T-helper 2 cell treated with Interferon-gamma antibody and Interleukin-4, amounts not matched to agents 5 μg/mL and 100 μg/mL, for 36 hours (primary cell): Measurements from ENCODE around the gene PRR23E.

Experiments
- DNase-seq: peaks from one replicate; pipeline ENCODE4 v3.0.0; 2021; ENCODE audit warnings: low spot score
- H3K27ac Mint-ChIP-seq: one replicate; pipeline ENCODE4 v1.8.0; 2021; ENCODE audit warnings: mild to moderate bottlenecking, mixed read lengths
- H3K27me3 Mint-ChIP-seq: one replicate; pipeline ENCODE4 v1.8.0; 2021; ENCODE audit warnings: low read depth, mixed read lengths
- H3K36me3 Mint-ChIP-seq: one replicate; pipeline ENCODE4 v1.8.0; 2021; ENCODE audit warnings: low read depth, mixed read lengths
- H3K4me1 Mint-ChIP-seq: one replicate; pipeline ENCODE4 v1.8.0; 2021; ENCODE audit warnings: low read depth, mixed read lengths
- H3K4me3 Mint-ChIP-seq: one replicate; pipeline ENCODE4 v1.8.0; 2022; ENCODE audit warnings: mild to moderate bottlenecking, moderate library complexity, mixed read lengths
- H3K9me3 Mint-ChIP-seq: one replicate; pipeline ENCODE4 v1.8.0; 2021; ENCODE audit warnings: mixed read lengths

Gene PRR23E

DNA sequence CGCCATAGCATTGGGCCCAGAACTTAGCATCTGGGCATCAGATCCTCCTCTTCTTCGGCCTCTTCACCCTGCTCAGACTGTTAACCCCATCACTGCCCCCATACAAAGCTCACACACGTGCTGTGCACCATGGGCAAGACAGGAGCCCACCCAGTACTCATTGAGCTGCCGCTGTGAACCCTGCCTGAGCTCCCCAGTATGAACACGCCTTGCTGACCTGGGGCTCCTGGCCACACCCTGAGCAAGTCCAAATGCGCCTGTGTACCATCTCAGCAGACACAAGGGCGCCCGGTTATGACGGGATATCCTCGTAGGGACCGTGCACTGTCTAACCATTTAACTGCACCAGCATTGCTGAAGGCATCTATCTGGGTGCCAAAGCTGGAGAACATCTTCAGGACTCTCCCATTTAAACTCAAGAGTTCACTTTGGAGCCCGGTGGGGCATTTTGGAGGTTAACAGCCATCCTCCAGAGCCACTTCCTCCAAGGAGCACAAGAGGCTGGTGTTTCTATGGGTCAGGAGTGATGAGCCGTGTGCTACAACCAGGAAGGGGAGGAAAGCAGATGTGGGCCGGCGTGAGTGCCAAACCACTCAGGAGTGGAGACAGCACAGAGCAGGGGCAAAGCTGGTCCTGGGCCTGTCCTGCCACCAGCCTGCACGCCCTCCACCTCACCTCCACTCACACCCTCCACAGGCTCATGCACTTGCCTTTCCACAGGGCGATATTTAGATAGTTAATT lies 12.1 kb downstream of the PRR23E start:
- H3K4me1 Mint-ChIP-seq: no peaks in the 10 kb centered on the region
- no peak overlapping the region for H3K27ac Mint-ChIP-seq
- H3K36me3 Mint-ChIP-seq: no peaks in the 10 kb centered on the region
- no peaks in the 10 kb centered on the region for H3K27me3 Mint-ChIP-seq
- peak; percentile 3 for DNase-seq
- no peaks in the 10 kb centered on the region for H3K9me3 Mint-ChIP-seq
- no peak overlapping the region for H3K4me3 Mint-ChIP-seq

- Mint-ChIP-seq H3K9me3 (no peaks in the 10 kb centered on the region), H3K27me3 (no peaks in the 10 kb centered on the region), H3K4me1 (no peaks in the 10 kb centered on the region), H3K36me3 (no peaks in the 10 kb centered on the region), H3K27ac (no peak overlapping the region), H3K4me3 (no peak overlapping the region)
- no peak for DNase-seq
Observed at GRCh38 chr3:127206154-127206553, 13.2 kb downstream of the PRR23E start.

DNA sequence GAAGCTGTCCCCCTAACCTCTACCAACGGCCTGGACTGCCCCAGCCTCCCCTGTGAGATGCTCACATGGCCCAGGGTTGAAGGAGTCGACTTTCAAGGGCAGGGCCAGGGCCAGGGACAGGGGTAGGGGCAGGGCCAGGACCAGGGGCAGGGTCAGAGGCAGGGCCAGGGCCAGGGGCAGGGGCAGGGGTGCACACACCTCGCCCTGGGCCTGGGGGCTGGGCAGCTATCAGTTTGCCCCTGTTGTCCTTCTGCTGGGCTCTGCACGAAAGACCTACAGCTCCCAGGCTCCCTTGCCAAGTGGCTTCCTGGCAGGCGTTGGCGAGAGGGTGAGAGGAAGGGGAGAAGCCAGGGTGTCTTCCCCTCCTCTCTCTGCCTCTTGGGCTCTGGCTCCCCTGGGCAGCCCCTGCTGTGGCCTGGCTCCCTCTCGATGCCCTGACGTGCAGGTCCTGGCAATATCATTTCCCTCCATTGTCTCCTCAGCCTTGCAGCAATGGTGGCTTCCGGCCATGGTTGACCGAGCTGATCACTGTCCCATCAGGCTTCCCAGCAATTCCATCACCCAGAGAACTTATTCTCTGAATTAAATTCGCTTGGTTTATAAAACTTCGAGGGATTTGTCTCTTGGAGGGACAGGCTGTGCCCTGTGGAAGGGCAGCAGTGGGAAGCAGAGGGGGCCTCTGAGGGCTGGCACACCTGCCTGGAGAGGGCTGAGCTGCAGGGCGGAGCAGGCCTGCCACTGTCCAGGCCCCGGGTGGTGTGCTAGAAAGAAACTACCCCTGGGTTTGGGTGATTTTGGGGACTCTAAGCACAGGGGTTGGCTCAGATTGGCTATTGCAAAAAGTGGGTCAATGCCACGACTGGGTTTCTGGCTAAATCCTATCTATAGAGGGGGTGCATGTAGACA lies 13.9 kb downstream of the PRR23E start:
- H3K27ac Mint-ChIP-seq: no peak overlapping the region
- no peak overlapping the region for H3K4me3 Mint-ChIP-seq
- H3K27me3 Mint-ChIP-seq: no peaks in the 10 kb centered on the region
- no peaks in the 10 kb centered on the region for H3K4me1 Mint-ChIP-seq
- H3K9me3 Mint-ChIP-seq: no peaks in the 10 kb centered on the region
- H3K36me3 Mint-ChIP-seq: no peaks in the 10 kb centered on the region
- DNase-seq: no peak

GRCh38 chr3:127207727-127208482 lies 15.0 kb downstream of the PRR23E start:
- H3K36me3 Mint-ChIP-seq: no peaks in the 10 kb centered on the region
- no peaks in the 10 kb centered on the region for H3K4me1 Mint-ChIP-seq
- no peak overlapping the region for H3K27ac Mint-ChIP-seq
- no peak for DNase-seq
- H3K9me3 Mint-ChIP-seq: no peaks in the 10 kb centered on the region
- no peak overlapping the region for H3K4me3 Mint-ChIP-seq
- no peaks in the 10 kb centered on the region for H3K27me3 Mint-ChIP-seq

DNA sequence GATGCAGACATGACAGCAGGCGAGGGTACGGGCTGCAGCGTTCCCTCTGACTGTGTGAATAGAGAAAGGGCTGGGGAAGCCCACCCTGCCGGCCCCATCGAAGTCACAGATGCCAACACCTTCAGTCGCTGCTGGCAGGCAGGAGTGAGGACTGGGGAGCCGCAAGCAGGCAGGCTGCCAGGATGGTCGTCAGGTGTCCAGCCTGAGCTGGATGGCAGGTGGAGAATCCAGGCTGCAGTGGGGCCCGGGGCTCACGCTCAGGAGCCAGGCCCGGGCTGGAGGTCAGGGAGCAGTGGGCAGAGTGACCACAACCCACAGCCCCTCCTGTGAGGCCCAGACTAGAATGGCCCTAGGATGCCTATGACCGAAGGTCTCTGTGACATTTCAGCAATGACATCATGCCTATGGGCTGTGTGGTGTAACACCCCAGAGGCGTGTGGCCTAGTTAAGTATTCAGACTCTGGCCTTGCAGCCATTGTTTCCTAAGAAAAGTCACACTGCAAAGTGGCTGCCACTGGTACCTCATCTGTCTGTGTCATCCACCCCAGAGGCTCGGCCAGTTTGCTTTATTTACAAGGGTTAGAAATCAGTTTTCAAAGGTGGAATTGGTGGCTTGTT lies 15.7 kb downstream of the PRR23E start:
- Mint-ChIP-seq H3K9me3 (no peaks in the 10 kb centered on the region), H3K36me3 (no peaks in the 10 kb centered on the region), H3K27me3 (no peaks in the 10 kb centered on the region), H3K4me1 (no peaks in the 10 kb centered on the region), H3K4me3 (no peak overlapping the region), H3K27ac (no peak overlapping the region)
- DNase-seq: peak; percentile 2

GRCh38 chr3:127209155-127209839 lies 16.4 kb downstream of the PRR23E start:
- Mint-ChIP-seq H3K4me1 (no peaks in the 10 kb centered on the region), H3K27me3 (no peaks in the 10 kb centered on the region), H3K9me3 (no peaks in the 10 kb centered on the region), H3K27ac (no peak overlapping the region), H3K4me3 (no peak overlapping the region), H3K36me3 (no peaks in the 10 kb centered on the region)
- DNase-seq: peak; percentile 2

- Mint-ChIP-seq H3K4me3 (no peak overlapping the region), H3K27ac (no peak overlapping the region), H3K9me3 (no peaks in the 10 kb centered on the region), H3K4me1 (no peaks in the 10 kb centered on the region), H3K36me3 (no peaks in the 10 kb centered on the region), H3K27me3 (peaks cover 7% of the 10 kb centered on the region)
- DNase-seq: peak; percentile 1
Observed at GRCh38 chr3:127209840-127210653, 17.1 kb downstream of the PRR23E start.

GRCh38 chr3:127210654-127210943 lies 17.7 kb downstream of the PRR23E start:
- H3K36me3 Mint-ChIP-seq: no peaks in the 10 kb centered on the region
- DNase-seq: peak; percentile 0
- no peaks in the 10 kb centered on the region for H3K9me3 Mint-ChIP-seq
- peaks cover 8% of the 10 kb centered on the region for H3K27me3 Mint-ChIP-seq
- H3K4me1 Mint-ChIP-seq: no peaks in the 10 kb centered on the region
- no peak overlapping the region for H3K27ac Mint-ChIP-seq
- no peak overlapping the region for H3K4me3 Mint-ChIP-seq

GRCh38 chr3:127211118-127212060 lies 18.5 kb downstream of the PRR23E start:
- Mint-ChIP-seq H3K36me3 (no peaks in the 10 kb centered on the region), H3K4me1 (no peaks in the 10 kb centered on the region), H3K4me3 (no peak overlapping the region), H3K9me3 (no peaks in the 10 kb centered on the region), H3K27ac (no peak overlapping the region), H3K27me3 (peaks cover 8% of the 10 kb centered on the region)
- DNase-seq: peak; percentile 1

DNA sequence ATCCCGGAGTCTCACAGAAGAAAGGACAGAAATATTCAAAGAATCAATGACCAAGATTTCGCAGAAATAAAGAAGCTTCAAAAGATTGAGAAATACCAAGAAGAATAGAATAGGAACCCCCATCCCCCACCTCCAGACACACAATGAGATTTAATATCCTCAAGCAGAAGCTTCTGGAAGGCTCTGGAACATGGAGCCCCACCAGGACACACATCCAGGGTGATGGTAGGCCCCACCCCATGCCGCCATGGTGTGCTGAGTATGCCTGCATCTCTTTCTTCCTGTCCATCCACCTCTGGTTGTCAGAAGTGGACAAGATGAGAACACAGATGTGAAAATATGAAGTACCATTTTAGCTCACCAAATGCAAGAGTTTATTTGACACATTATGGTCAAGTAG lies 19.3 kb downstream of the PRR23E start:
- Mint-ChIP-seq H3K4me3 (no peak overlapping the region), H3K27ac (no peak overlapping the region)
- DNase-seq: no peak

GRCh38 chr3:127212711-127213110 lies 19.8 kb downstream of the PRR23E start:
- Mint-ChIP-seq H3K27ac (no peak overlapping the region), H3K27me3 (peaks cover 8% of the 10 kb centered on the region), H3K4me1 (no peaks in the 10 kb centered on the region), H3K36me3 (no peaks in the 10 kb centered on the region), H3K4me3 (no peak overlapping the region), H3K9me3 (no peaks in the 10 kb centered on the region)
- no peak for DNase-seq

More for the DNA sequence above, 19.3 kb downstream of the PRR23E start:
- Mint-ChIP-seq H3K36me3 (no peaks in the 10 kb centered on the region), H3K4me1 (no peaks in the 10 kb centered on the region), H3K9me3 (no peaks in the 10 kb centered on the region), H3K27me3 (peaks cover 8% of the 10 kb centered on the region)

DNA sequence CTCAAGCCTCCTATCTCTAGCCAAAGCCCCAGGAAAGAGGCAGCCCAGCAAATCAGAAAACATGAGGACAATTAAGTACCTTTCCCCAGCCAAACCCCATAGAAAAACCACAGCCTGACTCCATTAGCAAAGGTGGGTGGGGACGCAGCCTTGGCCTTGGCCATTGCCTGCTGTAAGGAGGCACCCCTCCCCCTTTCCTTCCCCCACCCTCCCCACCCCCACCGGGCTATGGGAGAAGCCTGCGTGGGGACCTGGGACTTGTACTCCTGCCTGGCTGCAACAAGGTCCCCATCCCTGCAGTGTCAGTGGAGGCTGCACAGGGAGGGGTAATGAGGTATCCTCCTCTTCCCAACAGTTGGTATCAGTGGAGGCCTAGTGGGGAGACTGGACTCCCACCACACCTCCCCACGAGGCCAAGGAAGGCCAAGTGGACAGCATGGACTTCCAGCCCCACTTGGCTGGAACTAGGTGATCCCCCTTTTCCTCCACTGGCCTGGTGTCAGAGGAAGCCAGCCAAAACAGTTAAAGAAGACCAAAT lies 20.5 kb downstream of the PRR23E start:
- H3K36me3 Mint-ChIP-seq: no peaks in the 10 kb centered on the region
- no peak for DNase-seq
- no peaks in the 10 kb centered on the region for H3K9me3 Mint-ChIP-seq
- H3K4me1 Mint-ChIP-seq: no peaks in the 10 kb centered on the region
- peaks cover 8% of the 10 kb centered on the region for H3K27me3 Mint-ChIP-seq
- H3K4me3 Mint-ChIP-seq: no peak overlapping the region
- H3K27ac Mint-ChIP-seq: no peak overlapping the region
